GM12873 (cell line): ENCODE measurements around the gene NDUFAF5.

Experiments used
- CTCF ChIP-seq: IDR thresholded peaks from 2 replicates; pipeline ENCODE4 v1.5.1; 2012; ENCODE audit warnings: low read depth, mild to moderate bottlenecking, moderate library complexity, low read length, control low read depth; ENCODE audit not compliant: insufficient read depth; ENCODE audit errors: missing control alignments

The NDUFAF5 gene

DNA sequence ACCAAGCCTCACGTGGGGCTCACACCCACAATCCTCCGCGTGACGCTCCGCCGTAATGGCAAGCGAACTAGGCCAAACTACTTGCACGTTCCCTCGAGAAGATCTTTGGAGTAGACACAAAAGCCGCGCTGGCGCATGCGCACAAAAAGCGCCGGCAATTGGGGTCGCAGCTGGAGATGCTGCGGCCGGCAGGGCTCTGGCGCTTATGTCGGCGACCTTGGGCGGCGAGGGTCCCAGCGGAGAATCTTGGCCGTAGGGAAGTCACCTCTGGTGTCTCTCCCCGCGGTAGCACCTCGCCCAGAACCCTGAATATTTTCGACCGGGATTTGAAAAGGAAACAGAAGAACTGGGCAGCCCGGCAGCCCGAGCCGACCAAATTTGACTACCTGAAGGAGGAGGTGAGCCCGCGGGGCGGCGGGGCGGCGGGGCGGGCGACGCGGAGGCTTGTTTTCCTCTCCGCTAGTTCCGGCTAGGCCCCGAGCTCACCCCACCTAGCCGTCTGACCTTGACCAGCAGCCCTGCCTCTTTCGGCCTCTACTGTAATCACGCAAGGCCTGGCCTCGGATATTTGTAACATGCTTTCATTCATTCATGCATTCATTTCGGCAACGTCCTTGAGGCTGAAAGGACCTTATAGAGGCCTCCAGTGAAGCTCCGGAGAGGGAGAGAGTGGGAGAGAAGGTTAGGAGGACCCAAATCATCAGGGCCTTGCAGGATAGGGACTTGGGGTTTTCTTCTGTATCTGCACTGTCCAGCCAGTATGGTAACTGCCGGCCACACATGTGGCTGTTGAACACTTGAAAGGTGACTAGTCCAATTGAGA lies at the start of gene NDUFAF5, which contains the start of gene ESF1:
Gene NDUFAF5, plus strand, starts transcription at position 136 of the 823 bp plus-strand sequence. Its CDS starts 41 bp downstream, at position 177.
Gene ESF1, minus strand, starts transcription at position 27 of the 823 bp plus-strand sequence. CDS start 1,779 bp downstream, outside the sequence.
- TF ChIP-seq CTCF, result no peak

DNA sequence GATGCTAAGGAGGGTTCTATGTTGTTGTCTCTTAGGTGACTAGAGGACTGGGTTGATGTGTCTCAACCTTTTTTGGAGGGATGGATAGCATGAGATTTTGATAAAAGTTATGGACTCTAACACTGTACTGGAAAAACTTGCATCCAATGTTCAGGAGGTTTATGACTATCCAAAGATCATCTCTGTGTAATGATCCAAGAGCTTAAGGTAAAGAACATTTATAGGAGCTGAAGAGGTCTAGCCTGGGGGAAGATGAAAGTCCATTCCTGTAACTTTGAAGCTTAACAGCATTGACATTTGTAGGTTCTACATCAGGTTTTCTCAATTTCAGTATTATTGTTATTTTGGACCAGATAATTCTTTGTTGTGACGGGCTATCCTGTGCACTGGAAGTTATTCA lies 49.0 kb upstream of the NDUFAF5 start:
- no peak for TF ChIP-seq CTCF

DNA sequence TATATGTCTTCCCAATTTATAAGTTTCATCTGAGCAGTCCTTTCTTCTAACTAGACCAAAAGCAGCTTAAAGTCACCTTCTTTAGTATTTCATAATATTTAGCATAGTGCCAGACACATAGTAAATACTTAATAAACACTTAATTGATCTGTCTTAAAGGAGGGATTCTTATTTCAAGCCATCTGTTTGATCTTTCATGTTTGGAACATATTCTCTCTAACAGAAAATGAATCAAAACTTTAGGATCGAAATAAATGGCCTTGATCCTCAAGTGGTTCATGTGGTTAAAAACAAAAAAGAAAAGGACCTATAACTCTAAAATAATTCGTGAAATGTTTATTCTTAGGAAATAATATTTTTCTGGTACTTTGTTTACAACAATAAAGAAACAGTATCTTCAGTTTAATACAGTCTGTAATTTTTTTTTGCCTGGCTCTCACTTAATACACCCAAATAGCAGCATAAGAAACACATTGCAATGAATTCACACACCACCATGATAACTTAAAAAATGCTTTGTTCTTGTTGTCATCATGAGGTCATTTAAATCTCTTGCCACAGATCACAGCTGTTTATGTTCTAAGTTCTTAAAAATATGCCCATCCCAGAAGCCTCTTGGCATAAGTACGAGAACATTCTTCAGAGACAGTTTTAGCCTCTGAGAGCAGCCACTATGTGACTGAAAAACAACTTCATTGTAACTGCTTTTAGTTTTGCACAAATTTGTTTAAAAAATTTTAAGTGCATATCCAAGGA lies 48.2 kb upstream of the NDUFAF5 start:
- TF ChIP-seq CTCF, result no peak

DNA sequence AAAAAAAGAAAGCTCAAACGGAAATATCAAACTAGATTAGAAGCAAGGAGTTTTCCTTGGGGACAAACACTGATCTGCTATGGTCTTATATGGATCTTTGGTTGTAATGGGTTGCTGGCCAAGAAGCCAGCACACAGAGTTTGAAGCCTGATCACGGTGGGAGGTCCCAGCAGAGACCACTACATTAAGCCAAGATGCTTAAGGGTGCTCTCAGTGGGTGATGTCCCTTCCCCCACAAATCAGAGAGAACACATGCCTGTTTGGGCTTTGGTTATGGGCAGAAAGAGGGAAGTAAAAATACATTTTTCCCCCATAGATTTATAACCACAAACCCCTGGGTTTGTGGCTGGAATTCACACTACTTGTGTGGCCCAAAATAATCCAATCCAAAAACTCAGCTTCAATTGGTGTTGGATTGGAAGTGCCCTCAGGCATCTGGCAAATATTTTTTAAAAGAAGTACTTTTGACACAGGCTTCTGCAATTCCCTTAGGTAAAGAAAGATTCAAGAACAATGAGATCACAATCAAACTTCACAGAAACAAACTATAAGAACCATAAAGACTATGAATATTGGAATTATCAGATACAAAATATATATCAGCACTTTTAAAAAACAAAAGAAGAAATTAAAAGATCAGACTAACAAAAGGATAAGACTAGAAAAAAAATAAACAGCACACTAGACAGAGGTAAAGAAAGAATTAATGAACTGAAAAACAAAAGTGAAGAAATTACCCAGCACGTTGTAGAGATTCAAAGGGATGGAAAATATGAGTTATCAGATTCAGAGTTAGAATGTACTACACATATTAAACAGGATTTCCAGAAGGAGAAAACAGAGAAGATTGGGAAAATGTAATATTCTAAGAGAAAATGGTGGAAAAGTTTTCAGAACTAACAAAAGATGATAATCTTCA lies 44.8 kb upstream of the NDUFAF5 start:
- TF ChIP-seq CTCF, result no peak

DNA sequence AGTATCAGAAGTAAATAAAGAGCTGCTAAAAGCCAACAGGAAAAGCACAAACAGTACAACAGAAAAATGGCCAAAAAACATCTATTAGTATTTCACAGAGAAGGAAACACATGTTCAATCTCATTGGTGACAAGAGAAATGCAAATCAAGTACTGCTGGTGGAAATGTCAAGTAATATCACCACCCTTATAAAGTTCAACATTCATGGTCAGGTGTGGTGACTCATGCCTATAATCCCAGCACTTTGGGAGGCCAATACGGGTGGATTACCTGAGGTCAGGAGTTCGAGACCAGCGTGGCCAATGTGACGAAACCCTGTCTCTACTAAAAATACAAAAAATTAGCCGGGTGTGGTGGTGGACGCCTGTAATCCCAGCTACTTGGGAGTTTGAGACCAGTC lies 42.9 kb upstream of the NDUFAF5 start:
- no peak for TF ChIP-seq CTCF

- TF ChIP-seq CTCF, result no peak
Observed at GRCh38 chr20:13744352-13744751, 40.5 kb upstream of the NDUFAF5 start.
